Spinal cord (tissue), 10 donors: ENCODE results near the gene AGMAT. TPM values are rescaled to one million over a fixed set of nuclear protein-coding genes. Genes with fewer than 3 reads are reported as not detected.

ENCODE experiments used
- DNase-seq, 6 donors: peaks; one replicate each; pipeline versions ENCODE4 v3.0.0 to v3.0.0-alpha.2; 2013 to 2015; ENCODE audit warnings: low spot score in 6 of 6, low read depth in 4 of 6
- H3K27ac ChIP-seq: one replicate; pipeline ENCODE4 v1.5.1; 2013; ENCODE audit warnings: low read depth, low read length, control low read depth
- H3K27me3 ChIP-seq: one replicate; pipeline ENCODE4 v1.6.1; 2013; ENCODE audit warnings: low read length; ENCODE audit not compliant: control insufficient read depth, insufficient read depth
- H3K36me3 ChIP-seq: one replicate; pipeline ENCODE4 v1.6.1; 2013; ENCODE audit warnings: low read length; ENCODE audit not compliant: control insufficient read depth, insufficient read depth
- H3K4me1 ChIP-seq: one replicate; pipeline ENCODE4 v1.6.1; 2013; ENCODE audit warnings: low read length; ENCODE audit not compliant: control insufficient read depth, insufficient read depth
- H3K4me3 ChIP-seq: one replicate; pipeline ENCODE4 v1.5.1; 2013; ENCODE audit warnings: low read depth, low read length, control low read depth
- H3K9me3 ChIP-seq: one replicate; pipeline ENCODE4 v1.6.1; 2013; ENCODE audit warnings: low read length; ENCODE audit not compliant: control insufficient read depth, insufficient read depth
- WGBS: methylation state at CpG from one replicate; pipeline ENCODE4 v1.1.5; 2013; ENCODE audit warnings: missing lambda C conversion rate; ENCODE audit not compliant: insufficient coverage; 5-methylcytosine and 5-hydroxymethylcytosine counted together
- polyA plus RNA-seq, 2 donors: library from polyadenylated mRNA; unstranded; fragments of 120-200 nt; gene quantifications; one replicate each; pipeline ENCODE4 v1.2.1, GENCODE V29; 2013; ENCODE audit not compliant: insufficient read length in 2 of 2
- total RNA-seq, 2 donors: library from RNA; depleted of rRNA in 1 of 2; stranded (reverse); fragments of 120-200 nt in 1 of 2; fragments of >200 nt in 1 of 2; gene quantifications; one replicate each; pipeline versions ENCODE4 v1.2.3 to v1.2.4, GENCODE V29; 2013 to 2014
- donor health status: healthy.

Gene AGMAT
- total and polyA plus RNA-seq, 4 donors: 0.83 to 2.6 (median 1.7) TPM

- H3K27me3 ChIP-seq: no peaks in the 10 kb centered on the region
- WGBS: 83% methylated on average over 6 of the region's 7 CpGs
- H3K36me3 ChIP-seq: peaks cover 46% of the 10 kb centered on the region
- H3K9me3 ChIP-seq: no peaks in the 10 kb centered on the region
- no peak overlapping the region for H3K4me3 ChIP-seq
- no peak for DNase-seq
- H3K4me1 ChIP-seq: no peaks in the 10 kb centered on the region
- no peak overlapping the region for H3K27ac ChIP-seq
Observed at GRCh38 chr1:15542388-15543250, 42.2 kb downstream of the AGMAT start.

DNA sequence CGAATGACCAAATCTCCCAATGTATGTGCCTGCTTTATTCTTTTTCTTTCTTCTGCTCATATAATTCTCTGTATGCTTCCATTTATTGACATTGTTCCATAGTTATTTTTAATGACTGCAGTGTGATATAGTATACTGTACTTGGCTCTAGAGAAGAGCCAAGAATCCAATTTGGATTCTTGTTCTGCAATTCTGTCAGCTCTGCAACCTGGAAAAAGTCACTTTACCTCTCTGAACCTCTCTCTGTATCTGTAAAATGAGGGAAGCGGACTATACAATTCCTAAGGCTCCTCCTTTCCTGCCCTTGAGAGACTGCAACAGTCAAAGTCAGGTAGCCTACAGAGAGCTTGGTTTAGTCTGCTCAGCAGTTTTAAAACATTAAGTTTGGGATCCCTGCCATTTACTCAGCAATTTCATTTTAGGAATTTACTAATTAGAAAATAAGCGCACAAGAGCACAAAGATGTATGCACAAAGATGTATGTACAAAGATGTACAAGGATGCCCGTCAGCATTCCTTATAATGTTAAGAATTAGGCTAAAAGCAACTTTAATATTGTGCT, 43.5 kb downstream of the AGMAT start:
- H3K27me3 ChIP-seq: no peaks in the 10 kb centered on the region
- no peak for DNase-seq

DNA sequence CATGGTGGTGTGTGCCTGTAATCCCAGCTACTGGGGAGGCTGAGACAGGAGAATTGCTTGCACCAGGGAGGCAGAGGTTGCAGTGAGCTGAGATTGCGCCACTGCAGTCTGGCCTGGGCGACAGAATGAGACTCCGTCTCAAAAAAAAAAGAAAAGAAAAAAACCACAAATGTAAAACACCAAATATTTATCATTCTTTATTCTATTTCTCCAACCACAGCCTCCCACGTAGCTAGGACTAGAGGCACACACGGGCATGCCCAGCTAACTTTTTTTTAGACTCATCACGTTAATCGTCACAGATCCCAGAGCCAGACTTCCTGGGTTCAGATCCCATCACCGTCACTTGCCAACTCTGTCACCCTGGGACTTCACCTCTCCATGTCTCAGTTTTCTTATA, 44.7 kb downstream of the AGMAT start:
- Histone ChIP-seq H3K36me3 (peaks cover 56% of the 10 kb centered on the region), H3K9me3 (no peaks in the 10 kb centered on the region), H3K27ac (no peak overlapping the region), H3K4me3 (no peak overlapping the region), H3K27me3 (no peaks in the 10 kb centered on the region), H3K4me1 (no peaks in the 10 kb centered on the region)
- no peak for DNase-seq
- 98% methylated on average over 4 of the region's 8 CpGs for WGBS

More for the DNA sequence above, 43.5 kb downstream of the AGMAT start:
- no peaks in the 10 kb centered on the region for H3K4me1 ChIP-seq
- WGBS: 100% methylated on average over 2 of the region's 4 CpGs
- no peaks in the 10 kb centered on the region for H3K9me3 ChIP-seq
- peaks cover 46% of the 10 kb centered on the region for H3K36me3 ChIP-seq
- H3K27ac ChIP-seq: no peak overlapping the region
- H3K4me3 ChIP-seq: no peak overlapping the region

DNA sequence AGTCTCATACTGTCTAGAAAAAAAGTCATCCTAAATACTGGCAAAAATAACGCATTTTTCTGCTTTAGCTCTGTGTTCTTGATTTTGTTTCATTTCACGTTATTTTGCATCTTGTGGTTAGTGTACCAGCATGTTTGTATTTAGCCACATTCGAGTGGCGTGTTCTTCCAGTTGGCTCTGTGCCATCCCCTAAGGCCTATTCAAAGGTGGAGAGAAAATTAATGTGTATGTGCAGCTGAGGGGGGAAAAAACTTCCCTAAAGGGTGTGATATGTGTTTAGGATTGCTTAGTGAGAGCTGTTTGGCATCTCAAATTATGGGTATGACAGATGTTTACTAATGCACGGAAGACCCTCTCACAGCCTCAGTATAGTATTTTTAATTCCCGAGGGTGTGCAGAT, 46.1 kb downstream of the AGMAT start:
- H3K27me3 ChIP-seq: no peaks in the 10 kb centered on the region
- peak in 2 of 6 donors; percentile 9 to 57 for DNase-seq
- H3K27ac ChIP-seq: no peak overlapping the region
- WGBS: 50% methylated on average over 4 of the region's 6 CpGs
- H3K4me1 ChIP-seq: no peaks in the 10 kb centered on the region
- peaks cover 51% of the 10 kb centered on the region for H3K36me3 ChIP-seq
- H3K9me3 ChIP-seq: no peaks in the 10 kb centered on the region
- no peak overlapping the region for H3K4me3 ChIP-seq

DNA sequence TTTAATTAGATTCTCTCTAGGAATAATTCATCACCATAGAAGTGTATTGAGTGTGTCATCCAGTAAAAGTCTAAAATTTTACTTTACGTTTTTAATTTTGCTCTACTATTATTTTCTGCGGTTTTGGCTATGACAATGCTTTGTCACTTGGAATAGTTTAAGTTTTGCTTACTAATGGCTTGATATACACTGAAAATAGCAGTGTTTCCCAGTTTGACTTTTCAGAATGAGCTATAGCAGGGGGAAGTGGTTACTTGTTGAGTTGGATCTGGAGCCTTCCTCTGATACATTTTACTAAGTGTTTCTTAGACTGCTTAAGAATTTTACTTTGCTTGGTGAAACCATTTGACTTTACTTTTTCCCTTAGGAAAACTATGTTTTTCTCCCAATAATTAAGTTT, 53.2 kb downstream of the AGMAT start:
- WGBS: no CpG with 5 or more reads among the region's 2 CpGs
- DNase-seq: no peak
- H3K27me3 ChIP-seq: no peaks in the 10 kb centered on the region
- no peaks in the 10 kb centered on the region for H3K9me3 ChIP-seq
- no peak overlapping the region for H3K4me3 ChIP-seq
- no peak overlapping the region for H3K27ac ChIP-seq
- H3K4me1 ChIP-seq: peaks cover 3% of the 10 kb centered on the region
- H3K36me3 ChIP-seq: peaks cover 17% of the 10 kb centered on the region

DNA sequence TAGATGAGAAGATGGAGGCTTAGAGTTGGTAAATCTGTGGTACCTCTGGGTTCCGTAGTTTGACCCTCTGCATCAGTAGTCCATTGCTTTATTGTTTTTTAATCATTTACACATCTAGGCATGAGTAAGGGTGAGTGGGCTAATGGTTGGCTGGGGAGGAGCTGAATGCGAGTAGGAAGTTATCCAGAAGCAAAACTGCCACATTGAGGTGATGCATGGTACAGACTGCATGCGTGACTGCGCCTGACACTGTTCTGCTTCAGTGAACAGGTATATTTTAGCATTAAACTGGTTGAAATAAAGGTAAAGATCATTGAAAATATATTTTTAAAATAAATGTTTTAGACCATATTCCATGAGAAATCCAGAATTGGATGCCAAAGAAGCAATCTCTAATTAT, 53.8 kb downstream of the AGMAT start:
- peaks cover 6% of the 10 kb centered on the region for H3K4me1 ChIP-seq
- DNase-seq: no peak
- H3K4me3 ChIP-seq: no peak overlapping the region
- peaks cover 13% of the 10 kb centered on the region for H3K36me3 ChIP-seq
- no peaks in the 10 kb centered on the region for H3K9me3 ChIP-seq
- no peak overlapping the region for H3K27ac ChIP-seq
- H3K27me3 ChIP-seq: no peaks in the 10 kb centered on the region
- WGBS: 100% methylated on average over 3 of the region's 4 CpGs

DNA sequence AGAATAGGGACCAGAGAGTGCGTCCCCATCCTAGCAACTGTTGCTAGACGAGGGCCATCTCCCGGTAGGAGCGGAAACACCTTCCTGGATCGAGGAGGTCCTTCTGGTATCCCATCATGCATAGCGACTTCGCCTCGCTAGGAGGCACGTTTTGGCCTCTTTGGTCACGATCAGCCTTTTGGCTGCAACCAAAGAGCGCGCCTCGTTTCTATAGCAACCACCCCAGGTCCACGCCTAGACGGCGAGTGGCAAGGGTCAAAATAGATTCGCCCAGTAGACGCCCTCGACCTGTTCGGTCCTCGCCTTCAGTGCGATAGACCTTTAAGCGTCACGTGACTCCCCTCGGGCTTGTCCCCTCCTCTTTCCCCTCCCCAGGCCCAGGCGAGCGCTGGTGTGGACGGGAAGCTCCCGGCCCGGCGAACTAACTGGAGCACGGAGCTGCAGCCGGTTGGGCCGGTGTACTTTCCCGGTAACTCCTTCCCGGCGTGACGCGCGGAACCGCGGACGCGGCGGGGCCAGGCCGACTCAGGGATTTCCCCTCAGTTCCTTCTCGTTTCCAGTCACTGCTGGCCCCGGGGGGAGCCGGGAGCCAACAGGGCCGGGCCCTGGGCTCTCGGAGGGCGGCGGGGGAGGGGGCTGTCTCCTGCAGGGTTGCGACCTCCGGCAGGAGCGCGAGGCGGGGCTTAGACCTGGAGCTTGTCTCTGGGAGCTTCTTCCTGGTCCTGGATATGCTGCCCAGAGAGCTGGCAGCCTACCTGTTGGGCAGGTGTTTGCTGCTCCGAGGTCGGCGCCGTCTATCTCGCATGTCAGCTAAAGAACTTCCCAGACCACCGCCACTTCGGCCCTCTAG, 58.1 kb downstream of the AGMAT start, which contains the start of gene DNAJC16:
DNAJC16 (plus strand) TSS at position 359 of the 850 bp plus-strand sequence. CDS start 2,258 bp downstream, outside the sequence.
- WGBS: under 1% methylated on average over 64 of the region's 65 CpGs
- peak within 1 kb of the TSS; percentile 100 for H3K27ac ChIP-seq
- no peaks in the 10 kb centered on the region for H3K9me3 ChIP-seq
- H3K36me3 ChIP-seq: peaks cover 5% of the 10 kb centered on the region
- no peaks in the 10 kb centered on the region for H3K27me3 ChIP-seq
- H3K4me1 ChIP-seq: peaks cover 16% of the 10 kb centered on the region
- peak; percentile 99 to 100 (median 100) for DNase-seq
- H3K4me3 ChIP-seq: peak within 1 kb of the TSS; percentile 97

DNA sequence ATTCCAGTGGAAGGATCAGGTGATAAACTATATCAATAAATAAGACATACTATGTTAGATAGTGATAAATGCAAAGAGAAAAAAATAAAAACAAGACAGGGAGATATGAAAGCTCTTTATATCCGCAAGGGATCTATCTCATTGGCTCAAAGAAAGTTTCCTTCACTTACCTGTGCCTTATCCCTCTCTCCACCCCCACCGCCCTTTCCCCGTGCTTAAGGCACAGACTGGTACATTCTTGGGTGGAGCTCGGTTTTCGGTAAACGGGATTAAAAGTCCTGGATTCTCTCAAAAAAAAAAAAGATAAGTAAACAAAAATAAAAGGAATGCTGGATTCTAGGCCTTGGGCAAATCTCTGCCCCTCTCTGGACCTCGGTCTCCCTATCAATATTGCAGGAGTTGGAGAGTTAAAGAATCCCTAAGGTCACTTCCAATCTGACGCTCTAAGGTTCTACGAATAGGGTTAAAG, 58.8 kb downstream of the AGMAT start:
- DNase-seq: peak in 1 of 6 donors; percentile 6
- H3K27ac ChIP-seq: peak overlapping the region; percentile 100
- H3K27me3 ChIP-seq: no peaks in the 10 kb centered on the region
- H3K9me3 ChIP-seq: no peaks in the 10 kb centered on the region
- peaks cover 5% of the 10 kb centered on the region for H3K36me3 ChIP-seq
- 0% methylated on average over 1 of the region's 9 CpGs for WGBS
- H3K4me3 ChIP-seq: peak overlapping the region; percentile 97
- H3K4me1 ChIP-seq: peaks cover 16% of the 10 kb centered on the region
